Measurements from ENCODE around the gene TEX22.

Gene TEX22

DNA sequence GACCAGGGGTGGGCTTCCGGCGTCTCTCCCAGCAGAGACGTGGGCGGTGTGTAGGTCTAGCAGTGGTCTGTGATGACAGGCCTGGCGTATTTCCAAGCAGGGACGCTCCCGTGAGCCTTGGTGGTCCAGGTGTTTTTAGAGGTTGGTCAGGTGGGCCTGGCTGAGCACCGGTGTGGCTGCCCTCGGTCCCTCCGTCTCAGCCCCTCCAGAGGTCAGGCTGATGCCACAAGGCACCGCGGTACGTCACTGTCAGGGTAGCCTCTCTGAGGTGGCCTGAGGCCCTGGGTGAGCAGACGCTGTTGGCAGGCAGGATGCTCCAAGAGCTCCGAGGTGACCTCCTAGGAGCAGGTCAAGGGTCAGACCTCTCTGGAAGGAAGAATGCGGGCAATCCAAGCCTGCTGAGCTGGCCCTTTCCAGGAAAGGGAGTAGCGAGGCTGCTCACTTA is 34.8 kb downstream of the TEX22 start:
- DNase-seq (ENCODE audit: extremely low read depth, low read depth) = no peak
- TF ChIP-seq, protein P1, sequence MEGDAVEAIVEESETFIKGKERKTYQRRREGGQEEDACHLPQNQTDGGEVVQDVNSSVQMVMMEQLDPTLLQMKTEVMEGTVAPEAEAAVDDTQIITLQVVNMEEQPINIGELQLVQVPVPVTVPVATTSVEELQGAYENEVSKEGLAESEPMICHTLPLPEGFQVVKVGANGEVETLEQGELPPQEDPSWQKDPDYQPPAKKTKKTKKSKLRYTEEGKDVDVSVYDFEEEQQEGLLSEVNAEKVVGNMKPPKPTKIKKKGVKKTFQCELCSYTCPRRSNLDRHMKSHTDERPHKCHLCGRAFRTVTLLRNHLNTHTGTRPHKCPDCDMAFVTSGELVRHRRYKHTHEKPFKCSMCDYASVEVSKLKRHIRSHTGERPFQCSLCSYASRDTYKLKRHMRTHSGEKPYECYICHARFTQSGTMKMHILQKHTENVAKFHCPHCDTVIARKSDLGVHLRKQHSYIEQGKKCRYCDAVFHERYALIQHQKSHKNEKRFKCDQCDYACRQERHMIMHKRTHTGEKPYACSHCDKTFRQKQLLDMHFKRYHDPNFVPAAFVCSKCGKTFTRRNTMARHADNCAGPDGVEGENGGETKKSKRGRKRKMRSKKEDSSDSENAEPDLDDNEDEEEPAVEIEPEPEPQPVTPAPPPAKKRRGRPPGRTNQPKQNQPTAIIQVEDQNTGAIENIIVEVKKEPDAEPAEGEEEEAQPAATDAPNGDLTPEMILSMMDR (IDR thresholded peaks at IDR 0.05; ENCODE audit: low read depth, low read length) = no peak

DNA sequence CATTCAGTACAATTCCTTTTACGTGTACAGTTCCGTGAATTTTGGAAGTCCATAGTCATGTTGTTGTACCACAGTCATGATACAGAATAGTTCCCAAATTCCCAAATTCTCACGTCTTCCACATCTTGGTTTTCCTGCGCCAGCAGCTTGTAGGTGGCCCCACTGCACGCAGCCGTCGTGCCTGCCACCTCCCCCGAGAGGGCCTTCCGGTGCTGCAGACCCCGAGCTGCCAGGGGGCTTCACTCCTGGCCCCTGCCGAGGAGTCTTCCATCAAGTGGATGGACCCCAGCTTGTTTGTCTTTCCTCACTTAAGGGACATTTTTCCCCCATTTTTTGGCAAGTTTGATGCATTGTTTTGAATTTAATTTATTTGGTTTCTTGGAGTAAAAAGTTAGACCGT is 38.1 kb downstream of the TEX22 start:
- TF ChIP-seq, protein P1 (IDR thresholded peaks at IDR 0.05; ENCODE audit: low read depth, low read length) = no peak
- no peak for DNase-seq (ENCODE audit: extremely low read depth, low read depth)

DNA sequence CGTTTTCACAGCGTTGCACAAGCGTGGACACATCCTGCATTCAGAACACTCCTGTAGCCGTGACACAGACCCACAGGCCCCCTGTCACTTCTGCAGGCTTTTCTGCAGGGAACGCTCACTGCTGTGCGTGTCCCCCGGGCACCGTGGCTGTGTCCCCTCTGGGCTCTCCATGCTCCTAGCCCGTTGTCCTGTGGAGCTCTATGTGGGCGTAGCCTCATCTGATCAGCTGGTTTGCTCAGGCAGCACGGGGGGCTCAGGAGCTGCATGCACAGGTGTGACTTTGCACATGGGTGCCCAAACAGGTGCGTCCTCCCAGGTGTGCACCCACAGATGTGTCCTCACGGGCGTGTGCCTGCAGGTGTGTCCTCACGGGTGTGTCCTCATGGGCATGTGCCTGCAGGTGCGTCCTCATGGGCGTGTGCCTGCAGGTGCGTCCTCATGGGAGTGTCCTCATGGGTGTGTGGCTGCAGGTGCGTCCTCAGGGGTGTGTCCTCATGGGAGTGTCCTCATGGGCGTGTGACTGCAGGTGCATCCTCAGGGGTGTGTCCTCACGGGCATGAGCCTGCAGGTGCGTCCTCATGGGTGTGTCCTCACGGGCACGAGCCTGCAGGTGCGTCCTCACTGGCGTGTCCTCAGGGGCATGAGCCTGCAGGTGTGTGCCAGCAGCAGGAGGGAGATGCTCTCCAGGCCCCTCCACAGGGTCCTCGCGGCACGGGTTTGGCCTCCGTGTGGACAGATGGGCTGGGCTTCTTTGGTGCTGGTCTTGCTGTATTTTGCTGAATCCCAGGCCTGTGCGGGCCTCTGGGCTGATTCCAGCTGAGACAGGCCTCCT is 38.8 kb downstream of the TEX22 start:
- TF ChIP-seq, protein P1 (IDR thresholded peaks at IDR 0.05; ENCODE audit: low read depth, low read length) = no peak
- no peak for DNase-seq (ENCODE audit: extremely low read depth, low read depth)

DNA sequence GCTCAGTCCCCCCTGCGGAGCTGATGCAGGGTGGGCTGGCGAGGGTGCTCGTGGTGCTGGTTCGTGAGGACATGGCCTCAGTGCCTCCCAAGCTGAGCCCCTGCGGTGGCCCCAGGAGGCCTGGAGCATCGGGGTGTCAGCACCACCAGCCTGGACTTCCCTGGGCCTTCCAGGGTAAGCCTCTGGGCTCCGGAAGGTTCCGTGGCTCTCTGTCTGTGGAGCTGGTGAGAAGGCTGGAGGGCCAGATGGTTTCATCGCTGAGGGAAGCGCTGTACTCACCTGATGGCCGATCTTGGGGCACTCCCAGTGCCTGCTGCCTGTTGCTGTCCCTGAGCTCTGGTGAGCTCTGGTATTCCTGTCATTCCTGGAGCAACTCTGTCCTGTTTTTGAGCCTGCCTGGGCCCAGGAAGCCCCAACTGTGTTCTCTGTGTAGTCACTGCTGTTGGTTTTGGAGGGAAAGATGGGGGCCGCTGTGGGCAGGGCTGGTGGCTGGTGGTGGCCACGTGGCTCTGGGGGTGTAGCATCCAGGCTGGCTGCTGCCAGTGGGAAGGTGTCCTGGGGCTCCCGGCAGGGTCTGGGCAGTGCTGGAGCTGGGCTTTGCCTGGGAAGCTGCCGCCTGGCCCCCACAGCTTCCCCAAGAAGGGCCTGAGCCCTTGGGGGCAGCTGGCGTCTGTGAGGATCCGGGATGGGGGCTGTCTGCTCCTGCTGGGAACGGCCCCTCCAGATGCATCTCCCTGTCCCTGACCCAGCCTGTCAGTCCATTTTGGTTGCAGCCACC is 39.6 kb downstream of the TEX22 start:
- no peak for DNase-seq (ENCODE audit: extremely low read depth, low read depth)
- TF ChIP-seq, protein P1 (IDR thresholded peaks at IDR 0.05; ENCODE audit: low read depth, low read length) = no peak

- TF ChIP-seq, protein P1 (IDR thresholded peaks at IDR 0.05; ENCODE audit: low read depth, low read length) = no peak
- no peak for DNase-seq (ENCODE audit: extremely low read depth, low read depth)
Observed at GRCh38 chr14:105439179-105439578, 40.8 kb downstream of the TEX22 start.

GRCh38 chr14:105439710-105440553 is 41.6 kb downstream of the TEX22 start:
- TF ChIP-seq, protein P1 (IDR thresholded peaks at IDR 0.05; ENCODE audit: low read depth, low read length) = no peak; the same call in 1 of the 2 replicates

More at GRCh38 chr14:105439710-105440553, 41.6 kb downstream of the TEX22 start:
- no peak for DNase-seq (ENCODE audit: extremely low read depth, low read depth)
